GM12878 (cell line): ENCODE results near the gene RPAP3. TPM values are rescaled to one million over a fixed set of nuclear protein-coding genes. Genes with fewer than 3 reads are reported as not detected.

ENCODE experiments used
- ATAC-seq: fragments of 200-7000 bp; cut with Tn5 transposase; 3 replicates; pipeline ENCODE4 v1.9.1; 2020; ENCODE audit warnings: mild to moderate bottlenecking, moderate library complexity
- BruUV-seq: library from RNA; stranded (reverse); fragments of 400-500 nt; replicated peaks from 2 replicates; lab custom pipeline; 2021; lab: Mats Ljungman, UMichigan
- CTCF ChIA-PET: fragments of 300-600 bp; sonication (Branson Sonifier 250); formaldehyde crosslinking; extraction: SDS; loops from one replicate; lab custom pipeline; 2021; ENCODE audit warnings: inconsistent platforms; lab: Yijun Ruan, JAX
- POLR2A ChIA-PET: fragments of 350-600 bp; formaldehyde crosslinking; extraction: SDS; loops from one replicate; lab custom pipeline; 2021; ENCODE audit warnings: inconsistent platforms; lab: Charles Lee
- RAD21 ChIA-PET: fragments of 300-600 bp; sonication (Branson Sonifier 250); formaldehyde crosslinking; loops from one replicate; lab custom pipeline; 2023; ENCODE audit warnings: antibody characterized with exemption; ENCODE audit not compliant: unreplicated experiment; lab: Charles Lee
- SMC1A ChIA-PET: fragments of 300-600 bp; sonication (Branson Sonifier 250); formaldehyde crosslinking; loops from one replicate; lab custom pipeline; 2023; ENCODE audit not compliant: unreplicated experiment, uncharacterized antibody; lab: Charles Lee
- DNase-seq: peaks from one replicate; pipeline ENCODE4 v3.0.0-alpha.2; 2011; ENCODE audit warnings: low read depth, low spot score
- FAIRE-seq: peaks from 3 replicates; lab custom pipeline; 2011; peaks lifted over from hg19 to GRCh38; lab: Jason Lieb, UNC
- H2AFZ ChIP-seq: 2 replicates; pipeline ENCODE4 v1.6.0; 2011; ENCODE audit warnings: low read depth, low read length, control low read depth; ENCODE audit not compliant: control insufficient read depth
- H3K27ac ChIP-seq: 2 replicates; pipeline ENCODE4 v1.5.1; 2011; ENCODE audit warnings: control low read depth; ENCODE audit not compliant: control insufficient read depth, insufficient read depth
- H3K27me3 ChIP-seq, 2 experiments: replicated peaks in 1 of 2; 2 replicates each; pipeline versions ENCODE4 v1.6.0 to v1.6.1; 2011; ENCODE audit warnings: low read length in 1 of 2; ENCODE audit not compliant: control insufficient read depth in 2 of 2, insufficient read depth in 2 of 2
- H3K36me3 ChIP-seq, 2 experiments: 2 replicates each; pipeline ENCODE4 v1.5.1; 2011; ENCODE audit warnings: low read length in 1 of 2; ENCODE audit not compliant: control insufficient read depth in 2 of 2, insufficient read depth in 2 of 2
- H3K4me1 ChIP-seq: 2 replicates; pipeline ENCODE4 v1.6.1; 2011; ENCODE audit warnings: mild to moderate bottlenecking, low read length, moderate library complexity, mixed read lengths; ENCODE audit not compliant: control insufficient read depth, insufficient read depth
- H3K4me2 ChIP-seq: 2 replicates; pipeline ENCODE4 v1.6.0; 2011; ENCODE audit warnings: control low read depth; ENCODE audit not compliant: control insufficient read depth, insufficient read depth
- H3K4me3 ChIP-seq: fragments of 200-600 bp; sonication (generic); 2 replicates; pipeline ENCODE4 v1.5.1; 2016
- H3K79me2 ChIP-seq: 2 replicates; pipeline ENCODE4 v1.6.0; 2011; ENCODE audit warnings: low read length; ENCODE audit not compliant: control insufficient read depth, insufficient read depth
- H3K9ac ChIP-seq: 2 replicates; pipeline ENCODE4 v1.8.0; 2011; ENCODE audit warnings: low read length, control low read depth, mixed read lengths; ENCODE audit not compliant: control insufficient read depth, insufficient read depth
- H3K9me3 ChIP-seq: replicated peaks from 3 replicates; pipeline ENCODE4 v1.5.1; 2011; ENCODE audit warnings: mild to moderate bottlenecking, low read length; ENCODE audit not compliant: control insufficient read depth, insufficient read depth
- H4K20me1 ChIP-seq: 2 replicates; pipeline ENCODE4 v1.6.0; 2011; ENCODE audit not compliant: control insufficient read depth, insufficient read depth
- CBFB ChIP-seq: IDR thresholded peaks from 2 replicates; pipeline ENCODE4 v1.6.1; 2016; ENCODE audit warnings: antibody characterized with exemption, low read depth
- DPF2 ChIP-seq: fragments of 450-650 bp; IDR thresholded peaks from 2 replicates; pipeline ENCODE4 v1.6.1; 2017; ENCODE audit warnings: mild to moderate bottlenecking
- EP300 ChIP-seq, 2 experiments: fragments of 150-350 bp in 1 of 2; IDR thresholded peaks; 2 replicates each; pipeline ENCODE4 v1.6.1; 2011 to 2012; ENCODE audit warnings: low read depth in 2 of 2, low read length in 2 of 2, borderline replicate concordance in 1 of 2, improper control_type of control experiment in 1 of 2, inconsistent platforms in 1 of 2; ENCODE audit not compliant: control insufficient read depth in 1 of 2
- FOS ChIP-seq: IDR thresholded peaks from 3 replicates; pipeline ENCODE4 v1.6.1; 2011; ENCODE audit warnings: borderline replicate concordance; ENCODE audit not compliant: insufficient read length; ENCODE audit errors: extremely low read depth
- HCFC1 ChIP-seq: fragments of 150-350 bp; IDR thresholded peaks from 2 replicates; pipeline ENCODE4 v1.6.1; 2014; ENCODE audit warnings: low read length
- IRF3 ChIP-seq: fragments of 450-650 bp; IDR thresholded peaks from 2 replicates; pipeline ENCODE4 v1.6.1; 2014; ENCODE audit warnings: mild to moderate bottlenecking
- IRF4 ChIP-seq: IDR thresholded peaks from 2 replicates; pipeline ENCODE4 v1.6.1; 2011; ENCODE audit warnings: low read depth, low read length
- JUNB ChIP-seq: IDR thresholded peaks from 2 replicates; pipeline ENCODE4 v1.6.1; 2016; ENCODE audit warnings: antibody characterized with exemption, mild to moderate bottlenecking
- KLF5 ChIP-seq: fragments of 450-650 bp; IDR thresholded peaks from 2 replicates; pipeline ENCODE4 v1.6.1; 2014; ENCODE audit warnings: mild to moderate bottlenecking; ENCODE audit not compliant: partially characterized antibody
- MTA2 ChIP-seq: fragments of 450-650 bp; IDR thresholded peaks from 2 replicates; pipeline ENCODE4 v1.6.1; 2016; ENCODE audit warnings: low read depth, mild to moderate bottlenecking, moderate library complexity
- MXI1 ChIP-seq: fragments of 150-350 bp; IDR thresholded peaks from 2 replicates; pipeline ENCODE4 v1.6.1; 2011; ENCODE audit warnings: low read depth, mild to moderate bottlenecking, inconsistent platforms, low read length, improper control_type of control experiment
- NFYB ChIP-seq: IDR thresholded peaks from 2 replicates; pipeline ENCODE4 v1.6.1; 2011; ENCODE audit warnings: low read depth, mild to moderate bottlenecking, low read length, improper control_type of control experiment, moderate library complexity; ENCODE audit not compliant: insufficient read depth
- NKRF ChIP-seq: fragments of 450-650 bp; conservative IDR thresholded peaks from 2 replicates; pipeline ENCODE4 v1.6.1; 2017; ENCODE audit warnings: mild to moderate bottlenecking, moderate library complexity
- SMARCA5 ChIP-seq: fragments of 450-650 bp; IDR thresholded peaks from 2 replicates; pipeline ENCODE4 v1.6.1; 2017; ENCODE audit warnings: mild to moderate bottlenecking
- ZNF24 ChIP-seq: fragments of 450-650 bp; IDR thresholded peaks from 2 replicates; pipeline ENCODE4 v1.6.1; 2017; ENCODE audit warnings: antibody characterized with exemption, mild to moderate bottlenecking
- in situ Hi-C: fragments of 300-500 bp; cut with MboI; formaldehyde crosslinking; loops from 9 replicates; pipeline ENCODE4 v1.14.3; 2018; ENCODE audit warnings: mixed read lengths
- intact Hi-C: fragments of 100-400 bp; cut with micrococcal nuclease; formaldehyde crosslinking; loops from one replicate; pipeline ENCODE4 v1.14.2; 2022; ENCODE audit not compliant: unreplicated experiment
- polyA plus RNA-seq, 11 experiments: library from polyadenylated mRNA; depleted of rRNA in 4 of 11; unstranded in 6 of 11; stranded (reverse) in 5 of 11; fragments of >200 nt; fragmentation: Nextera tagmentation in 4 of 11; fragmentation: Illumina TruSeq in 1 of 11; extraction: Ambion mirVana in 4 of 11; extraction: Trizol in 1 of 11; gene quantifications; 1 replicate in 1 of 11; 2 replicates in 10 of 11; pipeline versions ENCODE4 v1.2.1 to v1.2.3, GENCODE V29; 2011 to 2016; ENCODE audit warnings: inconsistent platforms in 2 of 11, missing spikeins in 2 of 11, low read depth in 1 of 11
- total RNA-seq, 4 experiments: library from RNA; depleted of rRNA in 3 of 4; stranded (reverse); fragments of >200 nt in 3 of 4; fragmentation: Illumina TruSeq in 1 of 4; extraction: Trizol in 1 of 4; gene quantifications; 2 replicates each; pipeline versions ENCODE4 v1.2.1 to v1.2.3, GENCODE V29; 2013 to 2021
- TF ChIP-seq, protein P1 (sequence below): fragments of 450-650 bp; IDR thresholded peaks from 2 replicates; pipeline ENCODE4 v1.6.1; 2018; ENCODE audit warnings: borderline replicate concordance, mild to moderate bottlenecking; ENCODE audit not compliant: partially characterized antibody
- TF ChIP-seq, protein P2 (sequence below): fragments of 450-650 bp; formaldehyde crosslinking; IDR thresholded peaks from 2 replicates; pipeline ENCODE4 v1.4.0; 2020; ENCODE audit warnings: mild to moderate bottlenecking, moderate library complexity

RPAP3 gene
- total and polyA plus RNA-seq, 10 of the 15 experiments (the other 5 are each of a cell fraction or from before 2014, with no cell fraction given): 14.1 to 50.6 (median 28.4) TPM

DNA sequence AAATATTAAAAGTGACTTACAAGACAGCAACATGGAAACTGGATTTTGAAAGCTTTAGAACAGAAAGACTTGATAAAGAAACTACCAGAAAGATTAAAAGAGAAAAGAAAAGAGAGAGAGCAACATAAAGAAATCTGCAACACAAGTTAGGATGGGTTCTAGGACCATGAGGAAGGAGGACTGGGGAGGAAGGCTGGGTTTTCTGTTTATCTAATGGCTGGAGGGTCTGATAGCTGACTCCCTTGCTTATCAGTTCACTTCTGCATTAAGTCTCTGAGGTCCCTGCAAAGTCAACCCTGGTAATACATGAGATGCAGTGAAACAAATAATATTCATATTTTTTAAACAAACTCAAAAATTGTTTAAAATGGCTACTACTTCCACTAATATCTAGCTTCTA lies 90.1 kb downstream of the RPAP3 start:
- no peaks in the 10 kb centered on the region for H3K4me1 ChIP-seq
- POLR2A ChIA-PET: no interaction called here
- no peak overlapping the region for H3K4me3 ChIP-seq
- no peak overlapping the region for H2AFZ ChIP-seq
- no peaks in the 10 kb centered on the region for H4K20me1 ChIP-seq
- in situ Hi-C loops (no loop called here), intact Hi-C loops (no loop called here)
- no TSS peak for BruUV-seq
- FAIRE-seq (no peak), ATAC-seq (no peak), DNase-seq (no peak)
- no peaks in the 10 kb centered on the region for H3K36me3 ChIP-seq
- SMC1A ChIA-PET: interaction anchor here (0.7 kb wide), 1 partner anchor 163 kb away, joined by 3 read pairs; no protein-coding TSS in a partner anchor
- no peak overlapping the region for H3K9ac ChIP-seq
- no peaks in the 10 kb centered on the region for H3K79me2 ChIP-seq
- H3K27ac ChIP-seq: no peak overlapping the region
- CTCF ChIA-PET: no interaction called here
- H3K27me3 ChIP-seq: no peaks in the 10 kb centered on the region
- H3K4me2 ChIP-seq: no peak overlapping the region
- RAD21 ChIA-PET: no interaction called here
- peaks cover 5% of the 10 kb centered on the region; the same call in 1 of the 3 replicates for H3K9me3 ChIP-seq
- no peak for TF ChIP-seq ZNF24
- TF ChIP-seq CBFB: no peak
- no peak for TF ChIP-seq FOS
- no peak for TF ChIP-seq IRF3
- TF ChIP-seq MXI1: no peak
- TF ChIP-seq, protein P1, sequence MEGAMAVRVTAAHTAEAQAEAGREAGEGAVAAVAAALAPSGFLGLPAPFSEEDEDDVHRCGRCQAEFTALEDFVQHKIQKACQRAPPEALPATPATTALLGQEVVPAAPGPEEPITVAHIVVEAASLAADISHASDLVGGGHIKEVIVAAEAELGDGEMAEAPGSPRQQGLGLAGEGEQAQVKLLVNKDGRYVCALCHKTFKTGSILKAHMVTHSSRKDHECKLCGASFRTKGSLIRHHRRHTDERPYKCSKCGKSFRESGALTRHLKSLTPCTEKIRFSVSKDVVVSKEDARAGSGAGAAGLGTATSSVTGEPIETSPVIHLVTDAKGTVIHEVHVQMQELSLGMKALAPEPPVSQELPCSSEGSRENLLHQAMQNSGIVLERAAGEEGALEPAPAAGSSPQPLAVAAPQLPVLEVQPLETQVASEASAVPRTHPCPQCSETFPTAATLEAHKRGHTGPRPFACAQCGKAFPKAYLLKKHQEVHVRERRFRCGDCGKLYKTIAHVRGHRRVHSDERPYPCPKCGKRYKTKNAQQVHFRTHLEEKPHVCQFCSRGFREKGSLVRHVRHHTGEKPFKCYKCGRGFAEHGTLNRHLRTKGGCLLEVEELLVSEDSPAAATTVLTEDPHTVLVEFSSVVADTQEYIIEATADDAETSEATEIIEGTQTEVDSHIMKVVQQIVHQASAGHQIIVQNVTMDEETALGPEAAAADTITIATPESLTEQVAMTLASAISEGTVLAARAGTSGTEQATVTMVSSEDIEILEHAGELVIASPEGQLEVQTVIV: no peak
- no peak for TF ChIP-seq NFYB
- no peak for TF ChIP-seq MTA2
- no peak for TF ChIP-seq DPF2
- TF ChIP-seq, protein P2, sequence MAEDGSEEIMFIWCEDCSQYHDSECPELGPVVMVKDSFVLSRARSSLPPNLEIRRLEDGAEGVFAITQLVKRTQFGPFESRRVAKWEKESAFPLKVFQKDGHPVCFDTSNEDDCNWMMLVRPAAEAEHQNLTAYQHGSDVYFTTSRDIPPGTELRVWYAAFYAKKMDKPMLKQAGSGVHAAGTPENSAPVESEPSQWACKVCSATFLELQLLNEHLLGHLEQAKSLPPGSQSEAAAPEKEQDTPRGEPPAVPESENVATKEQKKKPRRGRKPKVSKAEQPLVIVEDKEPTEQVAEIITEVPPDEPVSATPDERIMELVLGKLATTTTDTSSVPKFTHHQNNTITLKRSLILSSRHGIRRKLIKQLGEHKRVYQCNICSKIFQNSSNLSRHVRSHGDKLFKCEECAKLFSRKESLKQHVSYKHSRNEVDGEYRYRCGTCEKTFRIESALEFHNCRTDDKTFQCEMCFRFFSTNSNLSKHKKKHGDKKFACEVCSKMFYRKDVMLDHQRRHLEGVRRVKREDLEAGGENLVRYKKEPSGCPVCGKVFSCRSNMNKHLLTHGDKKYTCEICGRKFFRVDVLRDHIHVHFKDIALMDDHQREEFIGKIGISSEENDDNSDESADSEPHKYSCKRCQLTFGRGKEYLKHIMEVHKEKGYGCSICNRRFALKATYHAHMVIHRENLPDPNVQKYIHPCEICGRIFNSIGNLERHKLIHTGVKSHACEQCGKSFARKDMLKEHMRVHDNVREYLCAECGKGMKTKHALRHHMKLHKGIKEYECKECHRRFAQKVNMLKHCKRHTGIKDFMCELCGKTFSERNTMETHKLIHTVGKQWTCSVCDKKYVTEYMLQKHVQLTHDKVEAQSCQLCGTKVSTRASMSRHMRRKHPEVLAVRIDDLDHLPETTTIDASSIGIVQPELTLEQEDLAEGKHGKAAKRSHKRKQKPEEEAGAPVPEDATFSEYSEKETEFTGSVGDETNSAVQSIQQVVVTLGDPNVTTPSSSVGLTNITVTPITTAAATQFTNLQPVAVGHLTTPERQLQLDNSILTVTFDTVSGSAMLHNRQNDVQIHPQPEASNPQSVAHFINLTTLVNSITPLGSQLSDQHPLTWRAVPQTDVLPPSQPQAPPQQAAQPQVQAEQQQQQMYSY: no peak
- no peak for TF ChIP-seq JUNB
- no peak for TF ChIP-seq NKRF
- TF ChIP-seq HCFC1: no peak
- no peak for TF ChIP-seq IRF4
- TF ChIP-seq KLF5: no peak
- TF ChIP-seq EP300 (IDR thresholded peaks at IDR 0.05; ENCODE audit: borderline replicate concordance in 1 of 2, control insufficient read depth in 1 of 2, low read depth in 2 of 2, low read length in 2 of 2): no peak
- TF ChIP-seq SMARCA5: no peak
